ENCODE data around the gene ACSL1. TPM values are rescaled to one million over a fixed set of nuclear protein-coding genes. Genes with fewer than 3 reads are reported as not detected.

ACSL1 gene
- total RNA-seq, 1 experiment from 2014 or later: 20.0 TPM

DNA sequence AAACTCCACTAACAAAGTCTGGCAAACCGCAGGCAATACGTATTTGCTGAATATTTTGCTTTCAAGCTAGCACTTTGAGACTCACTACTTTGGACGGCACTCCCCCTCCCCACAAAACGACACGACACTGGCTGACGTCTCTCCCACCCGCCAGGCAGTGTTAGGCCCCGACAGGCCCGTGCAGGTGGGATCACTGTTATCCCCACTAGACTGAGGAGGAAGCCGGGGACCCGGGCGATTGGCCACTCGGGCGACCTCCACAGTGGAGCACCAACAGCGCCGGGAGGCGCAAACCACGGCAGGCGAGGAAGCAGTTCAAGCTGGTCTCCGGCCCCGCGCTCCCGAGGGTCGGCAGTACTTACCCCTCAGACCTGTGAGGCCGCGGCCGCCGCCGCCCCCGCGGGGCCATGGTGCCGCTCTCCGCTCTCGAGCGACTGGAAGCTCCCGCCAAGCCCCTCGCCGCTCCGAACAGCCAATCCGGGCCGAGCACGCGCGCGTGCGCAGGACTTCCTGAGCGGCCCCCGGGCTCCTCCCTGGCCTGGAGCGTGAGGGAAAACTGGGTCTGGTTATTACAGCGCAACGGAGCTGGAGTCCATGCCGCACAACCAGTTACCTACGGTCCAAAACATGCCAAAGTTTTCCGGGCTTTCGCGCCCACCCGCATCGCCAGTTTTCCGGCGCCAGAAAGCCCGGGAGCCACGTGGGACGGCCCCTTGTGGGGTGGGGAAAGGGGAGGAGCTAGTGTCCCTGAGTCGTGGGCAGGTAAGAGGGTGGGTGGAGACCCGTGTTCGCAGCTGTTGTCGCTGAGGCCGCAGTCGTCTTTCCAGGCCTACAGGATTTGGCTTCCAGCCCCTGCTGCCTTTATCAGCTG lies 91.9 kb downstream of the ACSL1 start, which contains the start of gene CENPU:
Gene CENPU (minus strand): TSS at position 443 of the 871 bp plus-strand sequence. CDS start 34 bp downstream, at position 409.
- Histone ChIP-seq H3K27me3 (ENCODE audit: low read length) (no peaks in the 10 kb centered on the region), H3K27ac (ENCODE audit: low read length) (peak within 1 kb of the TSS; percentile 71), H3K4me3 (ENCODE audit: low read length) (peak within 1 kb of the TSS; percentile 95), H3F3A (ENCODE audit: low read length, unreplicated experiment) (no peaks in the 10 kb centered on the region), H3K4me2 (ENCODE audit: low read length) (peak within 1 kb of the TSS; percentile 91), H3K4me1 (ENCODE audit: insufficient read depth, low read length) (peaks cover 16% of the 10 kb centered on the region), H3K9me2 (replicated peaks; ENCODE audit: low read length) (no peaks in the 10 kb centered on the region), H3K9me3 (ENCODE audit: low read length) (no peaks in the 10 kb centered on the region), H3K79me2 (ENCODE audit: low read length) (peaks cover 44% of the 10 kb centered on the region), H3K36me3 (ENCODE audit: low read depth, low read length) (peaks cover 10% of the 10 kb centered on the region; the same call in 1 of the 2 replicates), H3K9ac (ENCODE audit: low read length) (peak within 1 kb of the TSS; percentile 96), H4K20me1 (ENCODE audit: low read length) (no peaks in the 10 kb centered on the region), H2AFZ (ENCODE audit: low read length) (peak within 1 kb of the TSS; percentile 85)
- ChIA-PET CTCF (interaction anchor here (0.6 to 1.3 kb wide), 3 partner anchors 12 to 1264 kb away, joined by 3 to 8 read pairs (median 4); no protein-coding TSS in a partner anchor), POLR2A (ENCODE audit: unreplicated experiment) (interaction anchor here (0.5 to 0.6 kb wide), 2 partner anchors 259 to 1161 kb away, joined by 3 to 5 read pairs; no protein-coding TSS in a partner anchor)
- BruUV-seq (replicated peaks): no TSS peak
- peak; percentile 96 for DNase-seq
- ATAC-seq: peak; percentile 82
- TF ChIP-seq, protein P1, sequence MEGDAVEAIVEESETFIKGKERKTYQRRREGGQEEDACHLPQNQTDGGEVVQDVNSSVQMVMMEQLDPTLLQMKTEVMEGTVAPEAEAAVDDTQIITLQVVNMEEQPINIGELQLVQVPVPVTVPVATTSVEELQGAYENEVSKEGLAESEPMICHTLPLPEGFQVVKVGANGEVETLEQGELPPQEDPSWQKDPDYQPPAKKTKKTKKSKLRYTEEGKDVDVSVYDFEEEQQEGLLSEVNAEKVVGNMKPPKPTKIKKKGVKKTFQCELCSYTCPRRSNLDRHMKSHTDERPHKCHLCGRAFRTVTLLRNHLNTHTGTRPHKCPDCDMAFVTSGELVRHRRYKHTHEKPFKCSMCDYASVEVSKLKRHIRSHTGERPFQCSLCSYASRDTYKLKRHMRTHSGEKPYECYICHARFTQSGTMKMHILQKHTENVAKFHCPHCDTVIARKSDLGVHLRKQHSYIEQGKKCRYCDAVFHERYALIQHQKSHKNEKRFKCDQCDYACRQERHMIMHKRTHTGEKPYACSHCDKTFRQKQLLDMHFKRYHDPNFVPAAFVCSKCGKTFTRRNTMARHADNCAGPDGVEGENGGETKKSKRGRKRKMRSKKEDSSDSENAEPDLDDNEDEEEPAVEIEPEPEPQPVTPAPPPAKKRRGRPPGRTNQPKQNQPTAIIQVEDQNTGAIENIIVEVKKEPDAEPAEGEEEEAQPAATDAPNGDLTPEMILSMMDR (conservative IDR thresholded peaks at IDR 0.05; ENCODE audit: low read depth, low read length): no peak
- no peak for TF ChIP-seq EZH2 (IDR thresholded peaks at IDR 0.05; ENCODE audit: low read length, unreplicated experiment)
- no peak for TF ChIP-seq EZH2phosphoT487 (IDR thresholded peaks at IDR 0.05; ENCODE audit: borderline replicate concordance, low read length)
- intact Hi-C loops (cut with micrococcal nuclease): loop anchor here (1.0 to 10.0 kb wide), 3 partner anchors 46 to 469 kb away; partner anchors contain the start of genes CASP3 and PRIMPOL

DNA sequence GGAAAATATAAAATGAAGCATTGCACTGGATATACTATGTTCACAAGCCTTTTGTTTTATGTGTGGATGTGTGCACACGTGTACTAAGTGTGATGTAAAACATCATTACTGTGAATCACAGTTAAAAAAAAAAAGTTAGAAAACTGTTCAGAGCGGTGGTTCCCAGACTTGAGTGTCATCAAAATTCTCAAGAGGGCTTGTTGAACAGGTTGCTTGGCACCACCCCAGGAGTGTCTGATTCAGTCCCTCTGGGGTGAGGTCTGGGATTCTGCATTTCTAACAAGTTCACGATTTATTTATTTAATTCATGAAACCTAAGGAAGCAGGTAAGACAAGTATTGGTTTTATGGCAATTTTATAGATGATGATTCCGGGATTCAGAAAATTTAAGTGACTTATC lies 93.6 kb downstream of the ACSL1 start:
- intact Hi-C loops (cut with micrococcal nuclease): loop anchor here (10.0 kb wide), 1 partner anchor 467 kb away; no protein-coding TSS in a partner anchor
- Histone ChIP-seq H3K9me3 (ENCODE audit: low read length) (no peaks in the 10 kb centered on the region), H3K36me3 (ENCODE audit: low read depth, low read length) (peaks cover 26% of the 10 kb centered on the region), H3K79me2 (ENCODE audit: low read length) (peaks cover 54% of the 10 kb centered on the region), H3K4me3 (ENCODE audit: low read length) (peak overlapping the region; percentile 95), H3F3A (ENCODE audit: low read length, unreplicated experiment) (no peaks in the 10 kb centered on the region), H3K9me2 (replicated peaks; ENCODE audit: low read length) (no peaks in the 10 kb centered on the region), H3K4me1 (ENCODE audit: insufficient read depth, low read length) (peaks cover 21% of the 10 kb centered on the region), H3K27ac (ENCODE audit: low read length) (peak overlapping the region; percentile 71), H2AFZ (ENCODE audit: low read length) (no peak overlapping the region), H3K4me2 (ENCODE audit: low read length) (peak overlapping the region; percentile 91), H4K20me1 (ENCODE audit: low read length) (no peaks in the 10 kb centered on the region), H3K9ac (ENCODE audit: low read length) (peak overlapping the region; percentile 96), H3K27me3 (ENCODE audit: low read length) (no peaks in the 10 kb centered on the region)
- TF ChIP-seq EZH2phosphoT487 (IDR thresholded peaks at IDR 0.05; ENCODE audit: borderline replicate concordance, low read length): no peak
- TF ChIP-seq, protein P1 (conservative IDR thresholded peaks at IDR 0.05; ENCODE audit: low read depth, low read length): no peak
- ChIA-PET POLR2A (ENCODE audit: unreplicated experiment) (no interaction called here), CTCF (no interaction called here)
- no TSS peak for BruUV-seq (replicated peaks)
- DNase-seq: peak; percentile 91
- ATAC-seq: no peak
